GM21526 (cell line): Measurements from ENCODE around the gene BCAR3.
"Not testable (repeated sequence)": the region's sequence is repeated elsewhere in the genome, so short reads cannot be mapped to it uniquely, and the experiment has no call there.

ENCODE experiments used
- ATAC-seq: cut with Tn5 transposase; IDR thresholded peaks from one replicate; pipeline ENCODE4 v1.9.1; 2021; ENCODE audit warnings: moderate library complexity; ENCODE audit not compliant: unreplicated experiment, low FRiP score

BCAR3 gene

GRCh38 chr1:93707956-93708355 lies 26.3 kb upstream of the BCAR3 start:
- ATAC-seq: peak; percentile 64

DNA sequence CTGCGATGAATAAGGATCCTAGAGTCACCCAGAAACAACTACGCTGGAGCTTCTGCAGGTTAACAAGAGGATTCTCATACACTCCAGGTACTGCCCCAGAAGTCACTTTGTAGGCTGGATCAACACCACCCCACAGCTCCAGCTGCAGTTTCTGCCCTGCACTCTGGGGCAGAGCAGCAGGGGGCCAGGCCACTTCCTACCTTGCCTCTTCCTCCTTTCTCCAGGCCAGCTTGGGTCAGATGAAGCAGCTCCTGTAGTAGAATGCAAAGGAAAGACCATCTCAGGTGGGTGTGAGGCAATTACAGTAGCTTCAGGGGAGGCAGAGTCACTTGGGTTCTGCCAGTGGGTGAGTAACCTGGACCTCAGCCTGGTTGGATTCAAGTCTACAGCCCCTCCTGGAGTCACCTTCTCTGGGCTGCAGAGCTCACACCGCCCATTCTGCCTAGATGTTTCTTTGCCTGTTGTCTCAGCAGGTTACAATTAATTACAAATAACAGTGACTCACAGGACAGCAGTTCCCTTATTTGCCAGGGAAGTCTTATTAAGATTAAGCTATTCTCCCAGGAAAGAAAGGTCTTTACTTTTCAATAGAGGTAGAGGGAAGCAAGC lies 24.4 kb upstream of the BCAR3 start:
- no peak for ATAC-seq

DNA sequence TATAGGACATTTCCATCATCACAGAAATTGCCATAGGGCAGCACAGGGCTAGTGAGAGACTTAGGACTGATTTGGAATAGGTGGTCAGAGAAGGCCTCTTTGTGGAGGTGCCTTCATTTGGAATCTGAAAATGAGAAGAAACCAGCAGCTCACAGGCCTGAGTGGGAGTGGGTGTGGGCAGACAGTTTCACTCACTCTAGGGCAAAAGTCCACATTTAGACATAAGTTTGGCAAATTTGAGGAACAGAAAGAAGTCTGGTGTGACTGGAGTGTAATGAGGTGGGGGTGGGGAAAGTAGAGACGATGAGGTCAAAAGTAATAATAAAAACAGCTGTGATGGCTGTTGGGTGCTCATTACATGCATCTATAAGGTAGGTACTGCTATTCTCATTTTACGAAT lies 22.4 kb upstream of the BCAR3 start:
- ATAC-seq: peak; percentile 57

- ATAC-seq: no peak
Observed at GRCh38 chr1:93703643-93704042, 22.0 kb upstream of the BCAR3 start.

- no peak for ATAC-seq
Observed at GRCh38 chr1:93702828-93703183, 21.2 kb upstream of the BCAR3 start.

- ATAC-seq: no peak
Observed at GRCh38 chr1:93702111-93702827, 20.6 kb upstream of the BCAR3 start.

- ATAC-seq: no peak
Observed at GRCh38 chr1:93701629-93702028, 20.0 kb upstream of the BCAR3 start.

DNA sequence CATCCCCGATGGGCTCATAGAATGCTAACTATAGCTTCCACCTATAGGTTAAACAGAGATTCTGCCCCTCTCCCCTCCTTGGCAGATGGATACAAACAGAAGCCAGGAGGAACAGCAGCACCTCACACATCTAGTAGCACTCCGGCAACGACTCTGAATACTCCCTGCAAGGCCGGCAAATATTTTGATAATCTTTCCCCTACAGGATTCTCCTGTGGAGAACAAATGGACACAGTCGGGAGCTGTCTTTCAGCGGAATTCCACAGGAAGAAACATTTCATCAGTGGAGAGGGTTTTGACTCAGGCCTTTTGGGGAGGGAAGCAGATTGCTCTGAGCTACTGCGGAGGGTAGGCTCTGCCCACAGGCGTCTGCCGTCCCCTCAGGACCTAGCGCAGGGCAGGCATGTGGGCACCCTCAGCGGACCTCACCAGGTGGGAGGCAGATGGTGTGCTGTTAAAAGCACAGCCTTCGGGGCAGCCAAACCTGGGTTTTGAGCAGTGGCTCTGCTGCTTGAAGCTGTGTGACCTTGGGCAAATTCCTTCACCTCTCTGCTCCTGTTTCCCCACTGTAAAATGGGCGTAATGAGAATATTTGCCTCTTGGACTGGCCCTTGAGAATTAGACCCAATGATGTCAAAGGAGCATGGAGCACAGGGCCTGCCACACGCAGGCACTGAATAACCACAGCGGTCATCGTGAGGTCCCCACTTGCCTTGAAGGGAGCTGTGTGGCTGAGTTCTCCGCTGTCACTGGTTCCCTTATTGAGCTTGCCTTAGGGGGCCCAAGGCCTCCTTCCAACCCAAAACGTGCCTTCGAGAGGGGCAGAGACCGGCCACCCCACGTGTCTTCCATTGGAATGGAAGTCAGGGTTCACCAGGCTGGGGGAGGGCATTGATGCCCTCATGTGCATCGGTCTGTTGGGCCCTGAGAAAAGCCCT lies 19.2 kb upstream of the BCAR3 start:
- ATAC-seq: no peak

DNA sequence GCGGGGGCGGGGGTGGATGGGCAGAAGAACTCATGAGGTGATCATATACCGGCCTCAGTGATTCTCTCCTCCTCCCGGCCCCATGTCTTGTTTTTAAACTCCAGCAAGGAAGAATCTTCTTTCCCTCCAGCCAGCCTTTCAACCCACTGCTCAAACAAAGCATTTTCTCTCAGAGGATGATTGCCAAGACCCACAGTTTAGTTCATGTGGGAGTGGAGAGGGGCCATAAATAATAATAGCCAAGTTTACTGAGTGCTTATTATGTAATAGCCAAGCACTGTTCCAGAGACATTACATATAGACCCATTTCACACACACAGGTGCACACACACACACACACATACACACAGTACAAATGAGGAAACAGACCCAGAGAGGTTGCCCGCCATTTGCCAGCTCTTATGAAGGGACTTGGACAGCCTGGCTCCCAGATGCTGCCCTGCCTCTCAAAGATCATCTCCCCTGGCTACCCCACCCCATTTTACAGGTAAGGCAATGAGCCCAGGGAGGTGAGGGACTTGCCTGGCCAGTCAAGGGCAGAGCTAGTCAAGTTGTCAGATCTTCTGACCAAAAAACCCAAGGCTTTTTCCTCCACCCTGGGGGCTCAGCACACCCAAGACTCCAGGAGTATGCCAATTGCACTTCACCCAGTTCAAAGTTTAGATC lies 18.0 kb upstream of the BCAR3 start:
- ATAC-seq: no peak

DNA sequence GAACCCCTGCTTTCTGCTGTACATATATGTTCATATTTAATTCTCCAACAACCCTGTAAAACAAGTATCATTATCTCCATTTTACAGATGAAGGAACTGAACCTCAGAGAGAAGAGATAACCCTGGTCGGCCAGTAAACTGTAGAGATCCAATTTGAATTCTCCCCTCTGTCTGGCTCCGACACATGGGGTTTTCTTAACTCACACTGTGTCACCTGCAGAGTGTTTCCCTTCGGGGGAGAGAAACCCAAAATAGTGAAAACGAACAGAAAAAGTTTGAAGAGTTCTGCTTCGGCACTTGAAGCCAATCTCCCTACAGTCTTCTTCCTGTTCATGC lies 17.4 kb upstream of the BCAR3 start:
- ATAC-seq: no peak

DNA sequence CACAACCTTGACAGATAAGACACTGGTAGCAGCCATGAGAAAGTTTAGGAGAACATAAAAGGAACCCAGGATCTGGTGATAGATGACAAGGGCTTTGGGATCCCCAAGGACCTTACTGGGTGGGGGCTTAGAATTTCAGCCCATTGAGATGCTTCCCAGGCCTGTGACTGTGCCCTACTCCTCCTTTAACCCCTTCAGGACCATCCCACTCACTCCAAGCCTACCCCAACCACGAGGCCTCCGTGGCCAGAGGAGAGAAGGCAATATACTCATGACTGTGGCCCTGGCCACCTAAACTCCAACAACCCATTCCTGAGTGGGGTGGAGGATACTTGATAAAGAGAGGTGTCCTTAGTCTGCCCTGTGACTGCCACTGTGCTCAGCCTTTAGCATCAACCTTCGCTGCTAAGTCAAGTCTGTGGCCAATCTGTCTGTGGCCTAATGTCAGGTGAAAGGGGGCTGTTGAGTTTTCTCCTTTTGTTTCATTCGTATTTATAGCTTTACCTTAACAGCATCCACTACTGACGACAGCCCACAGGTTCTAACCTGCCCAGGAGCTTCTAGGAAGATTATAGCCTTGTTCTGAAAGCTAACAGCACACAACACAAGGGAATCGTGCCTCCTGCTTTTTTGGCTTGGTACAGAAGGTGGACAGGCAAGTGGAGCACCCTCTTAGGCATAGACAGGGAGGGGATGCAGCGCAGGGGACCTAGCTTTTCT lies 16.9 kb upstream of the BCAR3 start:
- no peak for ATAC-seq

GRCh38 chr1:93697566-93697965 lies 15.9 kb upstream of the BCAR3 start:
- ATAC-seq: not testable (repeated sequence)

DNA sequence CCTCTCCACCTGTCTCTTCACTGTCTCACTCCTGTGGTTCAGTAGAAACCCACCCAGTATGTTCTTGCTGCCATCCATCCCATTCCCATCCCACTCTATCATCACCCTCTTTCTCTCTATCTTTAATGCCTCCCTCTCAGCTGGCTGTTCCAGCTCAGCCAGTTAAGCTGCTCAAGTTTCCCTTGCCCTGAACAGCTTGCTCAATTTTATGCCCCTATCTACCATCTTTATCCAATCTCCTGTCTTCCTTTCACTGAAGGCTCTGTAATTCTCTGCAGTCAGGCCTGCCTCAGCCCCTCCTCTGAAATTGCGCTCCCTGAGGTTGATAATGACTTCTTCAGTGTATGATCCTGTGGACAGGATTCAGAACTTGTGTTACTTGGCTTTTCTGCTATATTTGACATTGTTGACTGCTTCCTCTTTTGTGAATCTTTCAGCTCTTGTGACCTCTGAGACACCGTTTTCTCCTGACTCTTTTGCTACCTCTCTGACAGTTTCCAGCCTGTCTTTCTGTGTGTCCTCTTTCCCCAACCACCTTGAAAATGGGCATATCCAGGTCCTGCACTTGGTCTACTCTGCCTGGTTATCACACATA lies 13.9 kb upstream of the BCAR3 start:
- peak; percentile 55 for ATAC-seq

- ATAC-seq: no peak
Observed at GRCh38 chr1:93694819-93695218, 13.2 kb upstream of the BCAR3 start.

GRCh38 chr1:93694039-93694438 lies 12.4 kb upstream of the BCAR3 start:
- ATAC-seq: no peak

DNA sequence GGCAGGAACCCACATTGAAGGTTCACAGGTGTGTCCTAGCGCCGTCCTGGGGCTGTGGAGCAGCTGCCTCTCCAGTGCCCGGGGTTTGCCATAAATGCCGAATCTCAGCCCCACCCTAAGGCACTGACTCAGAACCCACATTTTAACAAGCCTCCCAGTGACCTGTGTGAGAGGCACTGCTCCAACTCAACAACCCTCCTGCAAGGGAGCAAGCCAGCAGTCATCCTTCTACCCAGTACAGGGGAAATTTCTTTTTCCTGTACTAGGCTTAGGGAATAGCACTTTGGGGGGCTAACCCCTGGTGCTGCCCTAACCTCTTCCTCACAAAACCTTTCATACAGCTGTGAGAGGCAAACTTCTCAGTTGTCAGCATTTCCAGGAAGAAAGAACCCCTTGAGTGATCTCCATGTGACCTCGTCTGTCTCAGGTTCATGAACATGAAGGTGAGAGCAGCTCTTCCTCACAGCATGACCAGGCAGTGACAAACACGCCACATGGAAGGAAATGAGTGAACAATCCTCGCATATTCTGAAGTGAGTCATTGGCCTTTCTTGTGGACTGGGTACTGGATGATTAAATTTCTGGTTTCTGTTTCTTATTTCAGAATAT lies 11.4 kb upstream of the BCAR3 start:
- ATAC-seq: peak; percentile 64

- no peak for ATAC-seq
Observed at GRCh38 chr1:93692451-93692861, 10.8 kb upstream of the BCAR3 start.

DNA sequence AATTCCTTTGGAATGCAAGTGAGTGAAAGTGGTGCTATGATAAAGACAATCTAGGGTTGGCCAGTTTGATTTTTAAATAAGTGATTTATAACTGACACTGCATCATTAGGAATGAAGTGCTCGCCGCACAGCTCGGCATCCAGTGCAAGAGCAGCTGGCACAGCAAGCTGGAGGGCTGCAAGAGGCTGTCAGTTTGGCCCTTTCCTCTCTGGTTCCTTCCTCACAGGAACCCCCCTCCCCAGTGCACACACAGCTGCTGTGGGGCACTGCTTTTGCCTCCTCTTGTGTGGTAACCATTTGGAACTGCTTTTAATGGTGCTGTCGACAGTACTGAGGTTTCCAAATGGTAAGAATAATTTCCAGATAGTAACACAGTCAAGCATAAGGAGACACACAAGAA lies 10.4 kb upstream of the BCAR3 start:
- ATAC-seq: no peak

DNA sequence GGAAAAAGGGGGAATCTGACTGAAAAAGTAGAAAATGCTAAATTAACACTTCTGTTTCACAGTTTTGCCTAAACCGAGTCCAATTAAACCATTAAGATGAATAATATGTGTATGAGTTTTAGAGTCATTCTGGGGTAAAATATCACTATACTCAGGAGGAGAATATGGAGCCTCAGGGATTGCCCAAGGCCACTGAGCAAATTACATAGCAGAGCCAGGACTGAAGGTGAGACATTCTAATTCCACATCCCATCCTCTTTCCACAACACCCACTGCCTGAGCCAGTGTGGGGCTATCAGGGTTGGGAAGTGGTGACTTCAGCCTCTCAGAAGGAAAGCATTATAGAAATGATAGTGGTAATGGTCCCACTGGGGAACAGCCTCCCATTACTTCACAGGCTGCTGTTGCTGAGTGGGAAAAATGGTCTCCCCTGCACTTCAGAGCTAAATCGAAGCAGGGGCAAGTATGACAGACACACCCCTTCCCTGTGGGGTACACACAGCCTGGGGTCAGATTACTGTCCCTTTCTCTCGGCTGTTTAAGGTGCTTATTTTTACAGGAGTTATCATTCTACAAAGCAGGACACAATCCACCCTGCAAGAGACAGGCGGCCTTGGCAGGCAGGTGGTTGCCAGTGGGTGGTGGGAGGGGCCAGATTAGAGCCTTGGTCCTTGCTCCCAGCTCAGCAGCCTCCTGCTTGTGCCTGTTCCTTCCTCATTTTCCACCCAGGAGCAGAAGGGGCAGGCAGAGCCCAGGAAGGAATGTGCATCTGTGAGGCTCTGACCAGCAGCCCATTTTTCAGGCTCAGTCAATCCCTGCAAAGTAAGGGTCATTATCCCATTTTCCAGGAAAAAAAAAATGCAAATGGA lies 9.5 kb upstream of the BCAR3 start:
- ATAC-seq: no peak
